ENCODE data around the gene ADAMTS2.

GRCh38 chr5:179152144-179152895 is 192.9 kb downstream of the ADAMTS2 start:
- TF ChIP-seq, protein P1, sequence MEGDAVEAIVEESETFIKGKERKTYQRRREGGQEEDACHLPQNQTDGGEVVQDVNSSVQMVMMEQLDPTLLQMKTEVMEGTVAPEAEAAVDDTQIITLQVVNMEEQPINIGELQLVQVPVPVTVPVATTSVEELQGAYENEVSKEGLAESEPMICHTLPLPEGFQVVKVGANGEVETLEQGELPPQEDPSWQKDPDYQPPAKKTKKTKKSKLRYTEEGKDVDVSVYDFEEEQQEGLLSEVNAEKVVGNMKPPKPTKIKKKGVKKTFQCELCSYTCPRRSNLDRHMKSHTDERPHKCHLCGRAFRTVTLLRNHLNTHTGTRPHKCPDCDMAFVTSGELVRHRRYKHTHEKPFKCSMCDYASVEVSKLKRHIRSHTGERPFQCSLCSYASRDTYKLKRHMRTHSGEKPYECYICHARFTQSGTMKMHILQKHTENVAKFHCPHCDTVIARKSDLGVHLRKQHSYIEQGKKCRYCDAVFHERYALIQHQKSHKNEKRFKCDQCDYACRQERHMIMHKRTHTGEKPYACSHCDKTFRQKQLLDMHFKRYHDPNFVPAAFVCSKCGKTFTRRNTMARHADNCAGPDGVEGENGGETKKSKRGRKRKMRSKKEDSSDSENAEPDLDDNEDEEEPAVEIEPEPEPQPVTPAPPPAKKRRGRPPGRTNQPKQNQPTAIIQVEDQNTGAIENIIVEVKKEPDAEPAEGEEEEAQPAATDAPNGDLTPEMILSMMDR (IDR thresholded peaks at IDR 0.05; ENCODE audit: extremely low read depth in 1 of 2, insufficient read depth in 1 of 2, low read depth in 1 of 2, low read length in 2 of 2), result no peak
- TF ChIP-seq POLR2A (IDR thresholded peaks at IDR 0.05; ENCODE audit: low read depth, low read length), result no peak
- no peak for TF ChIP-seq MYC (IDR thresholded peaks at IDR 0.05; ENCODE audit: low read depth, low read length)
- no peak for TF ChIP-seq MAX (IDR thresholded peaks at IDR 0.05; ENCODE audit: insufficient read depth, insufficient read length)
- no peak for TF ChIP-seq FOS (IDR thresholded peaks at IDR 0.05; ENCODE audit: borderline replicate concordance, insufficient read depth, low read length)
- TF ChIP-seq JUN (IDR thresholded peaks at IDR 0.05; ENCODE audit: borderline replicate concordance, insufficient read depth, insufficient read length, low read depth), result no peak
- no peak for TF ChIP-seq EZH2 (IDR thresholded peaks at IDR 0.05; ENCODE audit: borderline replicate concordance, low read depth, low read length, severe bottlenecking)
